HepG2 (cell line): ENCODE measurements around the gene TRIM54. TPM values are rescaled to one million over a fixed set of nuclear protein-coding genes. Genes with fewer than 3 reads are reported as not detected.

Experiments
- CHD2 ChIP-seq: IDR thresholded peaks from 2 replicates; pipeline ENCODE4 v1.6.1; 2011; ENCODE audit warnings: low read depth, low read length, improper control_type of control experiment
- GLI4 ChIP-seq: sonication (generic); formaldehyde crosslinking; IDR thresholded peaks from 2 replicates; pipeline ENCODE4 v1.5.1; 2020; ENCODE audit warnings: missing genetic modification reagents, mild to moderate bottlenecking, moderate library complexity, borderline replicate concordance
- PAWR ChIP-seq: sonication (generic); formaldehyde crosslinking; IDR thresholded peaks from 2 replicates; pipeline ENCODE4 v1.4.0; 2020; ENCODE audit warnings: missing genetic modification reagents, mild to moderate bottlenecking, borderline replicate concordance
- PHF21A ChIP-seq: sonication (generic); formaldehyde crosslinking; IDR thresholded peaks from 2 replicates; pipeline ENCODE4 v1.5.0; 2020; ENCODE audit warnings: mild to moderate bottlenecking, missing genetic modification reagents
- SAFB2 ChIP-seq: sonication (generic); formaldehyde crosslinking; IDR thresholded peaks from 2 replicates; pipeline ENCODE4 v1.5.1; 2020; ENCODE audit warnings: missing genetic modification reagents, low read depth, mild to moderate bottlenecking, borderline replicate concordance
- SOX5 ChIP-seq: IDR thresholded peaks from 2 replicates; pipeline ENCODE4 v1.6.1; 2016; ENCODE audit warnings: borderline replicate concordance
- TCF7 ChIP-seq: sonication (generic); IDR thresholded peaks from 2 replicates; pipeline ENCODE4 v1.6.1; 2016; ENCODE audit warnings: antibody characterized with exemption, low read depth
- ZBTB8A ChIP-seq: sonication (generic); formaldehyde crosslinking; IDR thresholded peaks from 2 replicates; pipeline ENCODE4 v1.4.0; 2020; ENCODE audit warnings: mild to moderate bottlenecking, low read depth, missing genetic modification reagents, borderline replicate concordance
- ZNF431 ChIP-seq: sonication (generic); formaldehyde crosslinking; IDR thresholded peaks from 2 replicates; pipeline ENCODE4 v1.9.0; 2022; ENCODE audit warnings: missing genetic modification reagents, low read depth, mild to moderate bottlenecking, borderline replicate concordance
- ZNF557 ChIP-seq: sonication (generic); formaldehyde crosslinking; IDR thresholded peaks from 2 replicates; pipeline ENCODE4 v1.4.0; 2020; ENCODE audit warnings: missing genetic modification reagents
- ZNF574 ChIP-seq: sonication (generic); formaldehyde crosslinking; IDR thresholded peaks from 2 replicates; pipeline ENCODE4 v1.4.0; 2020; ENCODE audit warnings: missing genetic modification reagents
- ZNF724P ChIP-seq: sonication (generic); formaldehyde crosslinking; IDR thresholded peaks from 2 replicates; pipeline ENCODE4 v1.8.0; 2022; ENCODE audit warnings: missing genetic modification reagents, borderline replicate concordance
- ZNF776 ChIP-seq: sonication (generic); formaldehyde crosslinking; IDR thresholded peaks from 2 replicates; pipeline ENCODE4 v1.4.0; 2020; ENCODE audit warnings: mild to moderate bottlenecking, missing genetic modification reagents
- polyA plus RNA-seq, 8 experiments: library from polyadenylated mRNA; depleted of rRNA in 3 of 8; stranded (reverse) in 7 of 8; unstranded in 1 of 8; fragments of >200 nt; fragmentation: Illumina TruSeq in 4 of 8; extraction: Trizol in 4 of 8; gene quantifications; 2 replicates each; pipeline versions ENCODE4 v1.2.1 to v1.2.3, GENCODE V29; 2011 to 2016; ENCODE audit warnings: low read depth in 4 of 8, missing spikeins in 1 of 8, mixed read lengths in 1 of 8; ENCODE audit not compliant: insufficient read depth in 1 of 8
- total RNA-seq, 5 experiments: library from RNA; depleted of rRNA; stranded (reverse); fragments of >200 nt; fragmentation: Illumina TruSeq; extraction: Trizol; gene quantifications; 2 replicates each; pipeline ENCODE4 v1.2.3, GENCODE V29; 2016; ENCODE audit warnings: low read depth in 1 of 5
- TF ChIP-seq, protein P1 (sequence below): sonication (generic); formaldehyde crosslinking; IDR thresholded peaks from 2 replicates; pipeline ENCODE4 v1.4.0; 2020; ENCODE audit warnings: missing genetic modification reagents, mild to moderate bottlenecking, borderline replicate concordance
- TF ChIP-seq, protein P2 (sequence below): sonication (generic); formaldehyde crosslinking; IDR thresholded peaks from 2 replicates; pipeline ENCODE4 v1.5.1; 2020; ENCODE audit warnings: missing genetic modification reagents, mild to moderate bottlenecking, borderline replicate concordance
- TF ChIP-seq, protein P3 (sequence below): sonication (generic); formaldehyde crosslinking; IDR thresholded peaks from 2 replicates; pipeline ENCODE4 v1.4.0; 2020; ENCODE audit warnings: missing genetic modification reagents
- TF ChIP-seq, protein P4 (sequence below): sonication (generic); formaldehyde crosslinking; IDR thresholded peaks from 2 replicates; pipeline ENCODE4 v1.4.0; 2020; ENCODE audit warnings: missing genetic modification reagents, borderline replicate concordance

Gene TRIM54
- total and polyA plus RNA-seq, 2 of the 13 experiments (the other 11 are each of a cell fraction or from before 2014, with no cell fraction given), result 0.07 to 0.13 TPM

GRCh38 chr2:27264753-27265535, 17.3 kb upstream of the TRIM54 start (continued):
- TF ChIP-seq ZNF574 (CRISPR knock-in tag) (peak; percentile 76), PHF21A (0 out of 2 replicates have a peak, but pooled peaks have one; percentile 48), PAWR (CRISPR knock-in tag) (no peak), ZNF776 (CRISPR knock-in tag) (peak; percentile 53; the same call in 1 of the 2 replicates), ZNF557 (no peak), SAFB2 (CRISPR knock-in tag) (no peak), ZBTB8A (CRISPR knock-in tag) (no peak), ZNF431 (CRISPR knock-in tag) (no peak), TCF7 (no peak), ZNF724P (CRISPR knock-in tag) (peak; percentile 78; the same call in 1 of the 2 replicates), SOX5 (CRISPR knock-in tag) (peak; percentile 33; the same call in 1 of the 2 replicates), GLI4 (peak; percentile 66; the same call in 1 of the 2 replicates), CHD2 (no peak)
- TF ChIP-seq, protein P1, sequence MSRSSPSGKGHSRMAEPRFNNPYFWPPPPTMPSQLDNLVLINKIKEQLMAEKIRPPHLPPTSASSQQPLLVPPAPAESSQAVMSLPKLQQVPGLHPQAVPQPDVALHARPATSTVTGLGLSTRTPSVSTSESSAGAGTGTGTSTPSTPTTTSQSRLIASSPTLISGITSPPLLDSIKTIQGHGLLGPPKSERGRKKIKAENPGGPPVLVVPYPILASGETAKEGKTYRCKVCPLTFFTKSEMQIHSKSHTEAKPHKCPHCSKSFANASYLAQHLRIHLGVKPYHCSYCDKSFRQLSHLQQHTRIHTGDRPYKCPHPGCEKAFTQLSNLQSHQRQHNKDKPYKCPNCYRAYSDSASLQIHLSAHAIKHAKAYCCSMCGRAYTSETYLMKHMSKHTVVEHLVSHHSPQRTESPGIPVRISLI (CRISPR knock-in tag), result no peak
- TF ChIP-seq, protein P2, sequence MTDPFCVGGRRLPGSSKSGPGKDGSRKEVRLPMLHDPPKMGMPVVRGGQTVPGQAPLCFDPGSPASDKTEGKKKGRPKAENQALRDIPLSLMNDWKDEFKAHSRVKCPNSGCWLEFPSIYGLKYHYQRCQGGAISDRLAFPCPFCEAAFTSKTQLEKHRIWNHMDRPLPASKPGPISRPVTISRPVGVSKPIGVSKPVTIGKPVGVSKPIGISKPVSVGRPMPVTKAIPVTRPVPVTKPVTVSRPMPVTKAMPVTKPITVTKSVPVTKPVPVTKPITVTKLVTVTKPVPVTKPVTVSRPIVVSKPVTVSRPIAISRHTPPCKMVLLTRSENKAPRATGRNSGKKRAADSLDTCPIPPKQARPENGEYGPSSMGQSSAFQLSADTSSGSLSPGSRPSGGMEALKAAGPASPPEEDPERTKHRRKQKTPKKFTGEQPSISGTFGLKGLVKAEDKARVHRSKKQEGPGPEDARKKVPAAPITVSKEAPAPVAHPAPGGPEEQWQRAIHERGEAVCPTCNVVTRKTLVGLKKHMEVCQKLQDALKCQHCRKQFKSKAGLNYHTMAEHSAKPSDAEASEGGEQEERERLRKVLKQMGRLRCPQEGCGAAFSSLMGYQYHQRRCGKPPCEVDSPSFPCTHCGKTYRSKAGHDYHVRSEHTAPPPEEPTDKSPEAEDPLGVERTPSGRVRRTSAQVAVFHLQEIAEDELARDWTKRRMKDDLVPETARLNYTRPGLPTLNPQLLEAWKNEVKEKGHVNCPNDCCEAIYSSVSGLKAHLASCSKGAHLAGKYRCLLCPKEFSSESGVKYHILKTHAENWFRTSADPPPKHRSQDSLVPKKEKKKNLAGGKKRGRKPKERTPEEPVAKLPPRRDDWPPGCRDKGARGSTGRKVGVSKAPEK (CRISPR knock-in tag), result peak; percentile 60; the same call in 1 of the 2 replicates
- TF ChIP-seq, protein P3, sequence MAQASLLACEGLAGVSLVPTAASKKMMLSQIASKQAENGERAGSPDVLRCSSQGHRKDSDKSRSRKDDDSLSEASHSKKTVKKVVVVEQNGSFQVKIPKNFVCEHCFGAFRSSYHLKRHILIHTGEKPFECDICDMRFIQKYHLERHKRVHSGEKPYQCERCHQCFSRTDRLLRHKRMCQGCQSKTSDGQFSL (CRISPR knock-in tag), result 0 out of 2 replicates have a peak, but pooled peaks have one; percentile 55
- TF ChIP-seq, protein P4, sequence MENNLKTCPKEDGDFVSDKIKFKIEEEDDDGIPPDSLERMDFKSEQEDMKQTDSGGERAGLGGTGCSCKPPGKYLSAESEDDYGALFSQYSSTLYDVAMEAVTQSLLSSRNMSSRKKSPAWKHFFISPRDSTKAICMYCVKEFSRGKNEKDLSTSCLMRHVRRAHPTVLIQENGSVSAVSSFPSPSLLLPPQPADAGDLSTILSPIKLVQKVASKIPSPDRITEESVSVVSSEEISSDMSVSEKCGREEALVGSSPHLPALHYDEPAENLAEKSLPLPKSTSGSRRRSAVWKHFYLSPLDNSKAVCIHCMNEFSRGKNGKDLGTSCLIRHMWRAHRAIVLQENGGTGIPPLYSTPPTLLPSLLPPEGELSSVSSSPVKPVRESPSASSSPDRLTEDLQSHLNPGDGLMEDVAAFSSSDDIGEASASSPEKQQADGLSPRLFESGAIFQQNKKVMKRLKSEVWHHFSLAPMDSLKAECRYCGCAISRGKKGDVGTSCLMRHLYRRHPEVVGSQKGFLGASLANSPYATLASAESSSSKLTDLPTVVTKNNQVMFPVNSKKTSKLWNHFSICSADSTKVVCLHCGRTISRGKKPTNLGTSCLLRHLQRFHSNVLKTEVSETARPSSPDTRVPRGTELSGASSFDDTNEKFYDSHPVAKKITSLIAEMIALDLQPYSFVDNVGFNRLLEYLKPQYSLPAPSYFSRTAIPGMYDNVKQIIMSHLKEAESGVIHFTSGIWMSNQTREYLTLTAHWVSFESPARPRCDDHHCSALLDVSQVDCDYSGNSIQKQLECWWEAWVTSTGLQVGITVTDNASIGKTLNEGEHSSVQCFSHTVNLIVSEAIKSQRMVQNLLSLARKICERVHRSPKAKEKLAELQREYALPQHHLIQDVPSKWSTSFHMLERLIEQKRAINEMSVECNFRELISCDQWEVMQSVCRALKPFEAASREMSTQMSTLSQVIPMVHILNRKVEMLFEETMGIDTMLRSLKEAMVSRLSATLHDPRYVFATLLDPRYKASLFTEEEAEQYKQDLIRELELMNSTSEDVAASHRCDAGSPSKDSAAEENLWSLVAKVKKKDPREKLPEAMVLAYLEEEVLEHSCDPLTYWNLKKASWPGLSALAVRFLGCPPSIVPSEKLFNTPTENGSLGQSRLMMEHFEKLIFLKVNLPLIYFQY (CRISPR knock-in tag), result no peak
